Measurements from ENCODE around the gene CMIP.

DNA sequence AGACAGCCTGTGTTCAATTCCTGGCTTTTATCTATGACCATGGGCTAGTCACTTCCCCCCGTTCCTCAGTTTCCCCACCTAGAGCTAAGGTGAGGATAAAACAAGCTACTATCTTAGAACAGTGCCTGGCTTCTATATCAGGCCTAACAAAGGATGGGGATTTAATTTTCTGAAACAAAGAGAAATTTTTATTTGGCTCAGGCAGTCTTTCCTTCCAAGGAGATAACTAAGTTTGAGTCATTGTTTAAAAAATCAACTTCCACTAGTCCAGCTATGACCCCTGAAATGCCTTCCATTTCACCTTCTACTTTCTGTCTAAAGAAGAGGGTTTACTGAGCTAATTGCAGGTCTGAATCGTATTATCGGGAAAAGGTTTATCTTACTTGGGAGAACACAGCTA, 99.0 kb downstream of the CMIP start:
- TF ChIP-seq, protein P1, sequence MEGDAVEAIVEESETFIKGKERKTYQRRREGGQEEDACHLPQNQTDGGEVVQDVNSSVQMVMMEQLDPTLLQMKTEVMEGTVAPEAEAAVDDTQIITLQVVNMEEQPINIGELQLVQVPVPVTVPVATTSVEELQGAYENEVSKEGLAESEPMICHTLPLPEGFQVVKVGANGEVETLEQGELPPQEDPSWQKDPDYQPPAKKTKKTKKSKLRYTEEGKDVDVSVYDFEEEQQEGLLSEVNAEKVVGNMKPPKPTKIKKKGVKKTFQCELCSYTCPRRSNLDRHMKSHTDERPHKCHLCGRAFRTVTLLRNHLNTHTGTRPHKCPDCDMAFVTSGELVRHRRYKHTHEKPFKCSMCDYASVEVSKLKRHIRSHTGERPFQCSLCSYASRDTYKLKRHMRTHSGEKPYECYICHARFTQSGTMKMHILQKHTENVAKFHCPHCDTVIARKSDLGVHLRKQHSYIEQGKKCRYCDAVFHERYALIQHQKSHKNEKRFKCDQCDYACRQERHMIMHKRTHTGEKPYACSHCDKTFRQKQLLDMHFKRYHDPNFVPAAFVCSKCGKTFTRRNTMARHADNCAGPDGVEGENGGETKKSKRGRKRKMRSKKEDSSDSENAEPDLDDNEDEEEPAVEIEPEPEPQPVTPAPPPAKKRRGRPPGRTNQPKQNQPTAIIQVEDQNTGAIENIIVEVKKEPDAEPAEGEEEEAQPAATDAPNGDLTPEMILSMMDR (IDR thresholded peaks at IDR 0.05) = no peak
- no peak for TF ChIP-seq POLR2AphosphoS5 (IDR thresholded peaks at IDR 0.05)

Measured in prostate gland (tissue), 2 donors.